T-helper 22 cell (primary cell): ENCODE results near the gene ACP1.
A peak's percentile ranks its signal among the peaks of the same experiment; 100 is the strongest.

Experiments used
- DNase-seq: peaks from one replicate; pipeline ENCODE4 v3.0.0-alpha.2; 2020; ENCODE audit warnings: low read depth

ACP1 gene

DNA sequence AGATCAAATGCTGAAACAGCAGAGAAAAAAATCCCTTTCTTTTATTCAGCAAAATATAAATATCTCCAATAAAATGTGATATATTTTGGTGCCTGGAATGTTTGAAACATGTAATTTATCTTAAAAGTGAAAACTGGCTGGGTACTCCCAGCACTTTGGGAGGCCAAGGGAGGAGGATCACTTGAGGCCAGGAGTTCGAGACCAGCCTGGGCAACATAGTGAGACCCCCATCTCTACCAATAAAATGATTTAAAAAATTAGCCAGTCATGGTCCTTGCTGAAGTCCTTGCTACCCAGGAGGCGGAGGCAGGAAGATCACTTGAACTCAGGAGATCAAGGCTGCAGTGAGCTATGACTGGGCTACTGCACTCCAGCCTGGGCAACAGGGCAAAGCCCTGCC is 9.6 kb upstream of the ACP1 start:
- DNase-seq: no peak

DNA sequence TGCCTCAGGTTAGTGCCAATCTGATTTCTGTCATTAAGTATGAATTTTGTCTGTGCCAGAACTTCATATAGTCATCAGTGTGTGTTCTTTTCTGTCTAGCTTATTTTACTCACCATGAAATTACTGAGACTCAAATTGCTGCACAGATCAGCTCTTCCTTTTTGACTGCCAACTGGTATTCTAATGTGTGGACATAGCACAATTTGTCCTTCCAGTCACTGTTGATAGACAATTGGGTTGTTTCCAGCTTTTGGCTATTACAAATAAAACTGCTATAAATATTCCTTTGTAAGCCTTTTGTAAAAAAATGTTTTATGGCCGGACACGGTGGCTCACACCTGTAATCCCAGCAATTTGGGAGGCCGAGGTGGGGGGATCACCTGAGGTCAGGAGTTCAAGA is 8.7 kb upstream of the ACP1 start:
- no peak for DNase-seq

DNA sequence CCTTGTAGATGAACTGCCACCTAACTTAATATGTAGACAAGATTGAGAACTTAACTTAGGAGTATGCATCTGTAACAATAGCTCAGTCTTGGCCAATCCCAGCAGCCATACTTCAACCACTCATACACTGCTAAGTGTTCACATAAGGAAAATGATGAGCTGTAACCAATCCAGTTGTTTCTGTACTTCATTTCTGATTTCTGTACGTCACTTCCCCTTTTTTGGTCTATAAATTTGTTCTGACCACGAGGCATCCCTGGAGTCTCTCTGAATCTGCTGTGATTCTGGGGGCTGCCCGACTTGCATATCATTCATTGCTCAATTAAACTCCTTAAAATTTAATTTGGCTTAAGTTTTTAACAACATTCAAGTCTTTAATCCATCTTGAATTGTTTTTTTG is 7.3 kb upstream of the ACP1 start:
- DNase-seq: no peak

DNA sequence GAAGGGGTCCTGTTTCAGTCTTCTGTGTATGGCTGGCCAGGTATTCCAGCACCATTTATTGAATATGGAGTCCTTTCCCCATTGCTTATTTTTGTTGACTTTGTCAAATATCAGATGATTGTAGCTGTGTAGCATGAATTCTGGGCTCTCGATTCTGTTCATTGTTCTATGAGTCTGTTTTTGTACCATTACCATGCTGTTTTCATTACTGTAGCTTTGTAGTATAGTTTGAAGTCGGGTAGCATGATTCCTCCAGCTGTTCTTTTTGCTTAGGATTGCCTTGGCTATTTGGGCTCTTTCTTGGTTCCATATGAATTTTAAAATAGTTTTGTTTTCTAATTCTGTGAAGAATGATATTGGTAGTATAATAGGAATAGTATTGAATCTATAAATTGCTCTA is 6.9 kb upstream of the ACP1 start:
- no peak for DNase-seq

DNA sequence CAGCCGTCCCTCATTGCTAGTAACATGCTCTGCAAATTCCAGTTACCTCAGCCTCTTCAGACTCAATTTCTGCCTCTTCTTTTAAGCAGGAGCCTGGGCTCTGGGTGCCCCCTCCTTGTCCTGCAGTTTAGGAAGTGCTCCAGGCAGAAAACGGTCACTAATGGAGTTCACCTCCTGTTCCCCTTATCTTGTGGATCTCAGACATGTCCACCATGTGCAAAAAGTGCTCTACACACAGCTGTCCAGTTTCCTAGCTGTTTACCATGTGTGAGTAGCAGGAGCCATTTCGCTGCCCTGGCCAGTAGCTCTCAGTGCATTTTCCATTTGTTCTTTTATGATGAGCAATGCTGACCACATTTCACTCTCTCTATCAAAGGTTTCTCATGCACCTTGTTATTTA is 5.8 kb upstream of the ACP1 start:
- no peak for DNase-seq

DNA sequence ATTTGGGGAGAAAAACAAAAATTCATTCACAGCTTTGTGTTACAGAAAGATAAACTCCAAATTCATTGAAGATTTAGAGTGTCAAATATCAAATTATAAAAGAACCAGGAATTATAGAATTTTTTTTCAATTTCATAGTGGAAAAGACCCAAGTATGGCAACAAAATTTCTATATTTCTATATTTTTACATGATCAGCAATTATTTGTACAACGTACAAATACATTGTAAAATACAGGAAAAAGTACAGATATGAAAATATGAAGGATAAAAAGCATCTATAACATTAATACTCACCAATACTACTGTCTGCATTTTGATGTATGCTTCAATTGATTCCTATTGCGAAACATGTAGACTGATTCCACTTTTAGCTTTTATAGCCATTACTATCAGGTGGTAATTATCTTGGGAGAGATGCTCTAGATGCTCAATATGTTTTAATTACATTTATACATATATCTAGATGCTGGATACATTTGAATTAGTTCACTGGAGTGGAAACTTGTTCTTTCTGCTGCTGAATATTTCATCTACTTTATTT is 4.9 kb upstream of the ACP1 start:
- no peak for DNase-seq

DNA sequence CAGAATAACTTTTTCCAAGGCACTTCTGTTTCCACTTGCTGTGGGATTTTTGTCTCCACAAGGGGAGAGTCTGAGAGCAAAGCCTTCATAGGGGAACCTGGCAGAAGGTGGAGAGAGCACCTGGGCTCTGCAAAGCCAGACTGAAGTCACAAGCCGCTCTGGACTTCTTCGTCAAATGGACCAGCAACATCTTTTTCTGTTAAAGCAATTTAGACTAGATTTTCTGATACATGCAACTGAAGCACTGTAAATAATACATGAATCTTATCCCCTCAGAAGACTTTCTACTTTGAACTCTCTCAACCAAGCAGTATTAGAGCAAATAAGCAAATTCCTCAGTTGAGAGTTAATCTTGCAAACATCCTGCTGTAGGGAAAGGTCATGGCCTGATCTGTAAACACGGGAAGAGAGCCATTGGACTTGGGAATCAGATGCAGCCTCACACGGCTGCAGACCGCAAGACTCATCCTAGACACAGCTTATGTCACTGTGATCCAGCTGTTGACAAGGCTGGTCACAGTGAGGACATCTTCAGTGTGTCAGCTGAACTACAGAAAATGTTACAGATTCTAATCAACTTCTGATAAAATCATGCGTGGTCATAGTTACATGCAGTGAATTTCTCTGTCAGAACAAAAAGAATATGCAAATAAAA is 4.1 kb upstream of the ACP1 start:
- DNase-seq: no peak

DNA sequence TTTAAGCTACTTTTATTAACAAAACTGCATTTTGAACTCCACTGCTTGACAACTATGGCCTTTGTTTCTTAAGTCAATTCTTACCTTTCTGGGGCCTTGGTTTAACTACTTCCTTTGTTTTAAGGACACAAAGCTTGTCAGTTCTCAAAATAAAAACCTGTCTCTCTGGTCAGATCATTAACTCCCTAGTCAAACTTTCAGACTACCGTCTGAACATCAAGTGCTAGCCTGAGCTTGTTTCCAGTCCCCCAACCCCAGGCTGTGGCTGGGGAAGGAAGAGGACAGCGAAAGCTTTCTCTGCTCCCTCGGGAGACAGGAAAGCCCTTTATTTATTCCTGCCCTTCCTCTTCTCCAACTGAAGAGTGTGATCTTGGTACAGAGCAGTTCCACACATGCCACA is 2.6 kb upstream of the ACP1 start:
- DNase-seq: no peak

DNA sequence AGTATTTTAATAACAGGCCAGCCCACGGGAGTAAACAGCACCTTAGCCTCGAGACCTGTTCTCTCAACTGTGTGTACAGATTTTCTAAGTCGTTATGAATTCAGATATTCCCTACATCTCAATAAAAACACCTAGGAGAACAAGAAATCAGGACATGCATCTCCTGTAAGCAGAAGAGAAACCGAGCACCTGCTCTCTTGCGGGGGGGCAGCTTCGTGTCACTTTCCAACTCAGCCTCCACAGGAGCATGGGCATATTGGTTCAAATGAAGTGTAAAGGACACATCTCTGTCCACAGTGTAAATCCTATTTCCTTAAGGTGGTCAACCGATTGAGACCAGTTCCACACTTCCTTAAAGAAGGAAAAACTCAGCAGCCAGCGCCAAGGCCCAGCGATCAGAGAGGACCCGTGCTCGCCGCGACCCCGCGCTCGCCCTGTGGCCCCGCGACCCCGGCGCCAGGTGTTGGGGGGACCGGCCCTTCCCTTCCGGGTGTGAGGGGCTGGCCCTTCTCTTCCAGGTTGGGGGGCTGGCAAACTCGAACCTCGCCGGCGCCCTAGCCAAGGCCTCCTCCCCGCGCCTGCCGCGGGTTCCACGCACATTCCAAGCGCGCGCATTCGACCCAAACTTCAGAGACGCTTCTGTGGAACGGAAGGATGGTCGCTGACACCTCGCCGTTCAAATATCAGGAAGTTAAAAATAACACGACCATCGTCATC is 1.6 kb upstream of the ACP1 start:
- DNase-seq: no peak

DNA sequence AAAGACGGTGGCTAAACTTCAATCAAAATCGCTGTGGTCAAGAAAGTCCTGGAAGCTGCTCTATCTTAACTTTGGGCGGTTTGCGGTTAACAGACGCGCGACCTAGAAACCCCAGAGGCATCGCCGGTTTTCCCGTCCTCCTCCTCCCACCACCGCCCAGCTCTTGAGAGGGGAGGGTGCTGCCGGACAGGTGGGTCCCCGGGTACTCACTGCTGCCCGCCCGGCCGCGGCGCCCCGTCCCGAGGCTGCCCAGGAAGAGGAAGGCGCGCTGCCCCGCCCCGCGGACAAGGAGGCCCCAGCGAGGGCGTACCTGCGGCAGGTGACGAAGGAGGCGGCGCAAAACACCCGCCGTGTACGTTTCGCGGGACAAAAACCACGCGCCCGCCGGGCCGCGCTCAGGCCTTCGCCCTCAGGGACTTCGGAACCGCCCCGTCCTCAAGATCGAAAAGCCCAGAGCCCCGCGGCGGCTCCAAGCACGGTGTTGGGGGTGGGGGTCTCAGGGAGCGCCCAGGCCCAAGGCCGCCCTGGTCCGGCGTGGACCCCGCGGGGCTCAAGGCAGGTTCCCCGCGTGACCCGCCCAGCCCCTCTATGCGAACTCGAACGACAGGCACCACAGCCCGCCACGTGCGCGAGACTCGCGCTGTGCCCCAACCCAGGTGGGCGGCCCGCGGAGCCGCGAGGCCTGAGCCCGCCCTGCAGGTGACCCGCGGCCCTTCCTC is 814 bp upstream of the ACP1 start, which contains the start of gene SH3YL1:
Gene SH3YL1, minus strand, starts transcription at position 259 of the 719 bp plus-strand sequence. Its CDS starts 48 bp downstream, at position 211.
- DNase-seq: peak; percentile 47

DNA sequence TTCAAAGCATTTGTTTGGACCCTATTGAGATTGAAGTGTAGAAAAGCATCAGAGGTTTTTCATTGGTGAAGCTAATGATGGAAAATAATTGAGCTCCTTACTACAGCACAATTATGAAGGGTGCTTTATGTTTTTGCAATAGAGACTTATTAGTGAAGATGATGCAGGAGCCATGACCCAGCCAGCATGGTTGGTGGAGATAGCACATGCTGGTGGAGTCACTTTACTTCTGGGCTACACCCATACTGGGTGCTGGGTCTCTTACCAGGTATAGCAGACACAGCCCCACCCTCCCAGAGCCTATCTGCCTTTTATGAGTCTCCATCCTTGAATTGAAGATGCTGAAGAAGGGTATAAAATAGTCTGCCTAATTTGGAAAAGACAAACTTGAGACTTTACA is 3.6 kb downstream of the ACP1 start:
- no peak for DNase-seq

DNA sequence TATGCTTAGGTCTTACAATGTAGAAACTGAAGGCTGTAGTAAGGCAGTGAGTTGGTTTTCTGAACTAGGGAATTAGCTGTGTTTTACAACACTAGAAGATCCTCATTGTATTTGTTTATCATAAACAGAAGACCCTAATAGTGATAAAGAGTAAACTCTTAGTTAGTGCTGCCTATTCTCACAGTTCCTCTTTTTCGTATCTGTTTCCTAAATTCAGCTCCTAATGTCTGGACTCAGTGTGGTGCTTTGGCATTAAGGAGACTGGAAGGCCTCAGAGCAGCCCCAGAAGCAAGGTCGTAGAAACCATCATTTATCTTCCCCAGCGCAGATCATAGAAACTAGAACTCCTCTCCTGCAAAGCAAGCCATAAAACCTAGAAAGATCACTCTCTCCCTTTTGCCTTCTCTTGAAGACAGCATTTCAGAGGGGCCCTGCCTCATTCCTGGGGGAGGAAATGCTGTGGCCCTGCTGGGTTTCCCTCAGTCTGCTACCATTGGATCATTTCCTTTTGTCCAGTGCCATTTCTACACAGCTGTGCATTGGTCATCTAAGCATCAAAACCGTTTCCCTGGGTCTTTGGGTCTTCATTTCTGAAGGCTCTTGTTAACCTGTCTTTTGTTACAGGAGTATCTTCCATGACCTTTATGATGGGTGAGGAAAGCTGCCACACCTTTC is 4.7 kb downstream of the ACP1 start:
- no peak for DNase-seq

DNA sequence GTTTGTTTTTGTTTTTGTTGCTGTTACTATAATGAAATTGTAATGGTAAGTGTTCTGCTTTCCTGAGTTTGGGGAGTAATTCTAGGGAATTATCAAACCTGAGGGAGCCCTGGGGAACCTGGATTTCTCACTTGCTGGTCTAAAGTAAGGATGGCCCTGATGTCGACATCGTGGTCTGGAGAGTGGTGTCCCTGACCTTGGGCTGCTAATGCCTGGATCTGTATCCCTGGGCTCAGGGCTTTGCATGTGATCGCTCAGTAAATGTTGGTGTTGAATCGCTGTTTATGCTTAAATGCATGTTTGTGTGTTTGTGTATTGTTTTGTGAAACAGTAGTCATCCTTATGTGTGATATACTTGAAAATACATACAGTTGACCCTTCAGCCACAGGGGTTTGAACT is 6.1 kb downstream of the ACP1 start:
- no peak for DNase-seq

DNA sequence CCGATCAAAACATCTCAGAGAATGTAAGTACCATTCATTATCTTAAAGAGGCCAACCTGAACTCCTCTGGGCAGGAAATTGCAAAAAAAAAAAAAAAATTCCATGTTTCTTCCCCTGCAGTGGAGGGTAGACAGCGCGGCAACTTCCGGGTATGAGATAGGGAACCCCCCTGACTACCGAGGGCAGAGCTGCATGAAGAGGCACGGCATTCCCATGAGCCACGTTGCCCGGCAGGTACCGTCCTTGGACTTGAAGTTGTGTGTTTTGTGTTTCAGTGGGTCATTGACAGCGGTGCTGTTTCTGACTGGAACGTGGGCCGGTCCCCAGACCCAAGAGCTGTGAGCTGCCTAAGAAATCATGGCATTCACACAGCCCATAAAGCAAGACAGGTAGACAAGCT is 7.2 kb downstream of the ACP1 start:
- no peak for DNase-seq

DNA sequence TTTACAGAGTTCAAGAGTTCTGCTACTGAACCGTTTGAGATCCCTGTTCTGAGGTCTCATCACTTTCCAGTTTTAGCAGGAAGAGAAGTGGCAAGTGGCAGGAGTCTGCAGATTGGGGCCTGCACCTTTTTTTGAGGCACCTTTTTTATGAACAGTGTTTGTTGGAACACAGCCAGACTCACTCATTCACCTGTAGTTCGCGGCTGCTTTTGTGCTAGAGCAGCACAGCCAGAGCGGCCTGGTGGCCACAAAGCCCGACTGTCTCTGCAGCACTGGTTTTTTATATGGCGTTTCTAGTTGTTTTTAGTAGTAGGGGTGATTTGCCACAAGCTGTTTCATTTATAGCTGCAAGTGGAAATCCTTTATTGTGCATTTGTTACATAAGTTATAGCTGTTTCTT is 8.6 kb downstream of the ACP1 start:
- DNase-seq: no peak

DNA sequence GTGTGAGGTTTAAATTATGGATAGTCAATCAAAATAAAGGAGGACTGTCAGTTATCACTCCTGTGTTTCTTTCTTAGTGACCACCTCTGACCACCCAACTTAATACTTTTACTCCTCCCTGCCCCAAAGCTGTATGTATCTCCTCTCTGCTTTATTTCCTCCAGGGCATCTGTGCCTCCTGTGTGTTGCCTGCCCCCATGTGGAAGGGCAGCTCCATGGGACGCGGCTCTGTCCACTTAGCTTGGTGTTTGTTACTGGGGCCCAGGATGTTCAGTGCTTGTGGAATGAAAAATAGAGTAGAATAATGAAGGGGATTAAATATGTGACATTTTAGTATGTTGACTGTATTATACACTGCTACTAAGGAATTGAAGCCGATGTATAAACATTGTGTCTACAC is 9.8 kb downstream of the ACP1 start:
- DNase-seq: no peak

DNA sequence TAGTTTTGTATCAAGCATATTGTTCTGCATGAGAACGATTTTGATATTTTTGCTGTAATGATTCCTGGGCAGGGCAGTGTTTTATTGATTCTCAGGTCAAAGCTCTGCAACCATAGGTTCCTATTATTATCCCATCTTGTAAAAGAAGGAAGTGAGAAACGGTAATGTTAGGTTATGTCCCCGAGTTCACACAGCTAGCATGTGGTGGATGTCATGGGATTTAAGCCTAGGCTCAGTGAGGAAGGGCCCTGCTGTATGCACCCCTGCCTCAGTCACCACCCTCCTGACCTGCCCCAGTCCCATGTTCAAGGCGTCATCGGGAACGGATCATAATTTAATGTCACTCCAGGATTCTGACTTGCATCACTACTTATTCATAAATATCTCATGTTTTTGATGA is 10.7 kb downstream of the ACP1 start:
- no peak for DNase-seq

DNA sequence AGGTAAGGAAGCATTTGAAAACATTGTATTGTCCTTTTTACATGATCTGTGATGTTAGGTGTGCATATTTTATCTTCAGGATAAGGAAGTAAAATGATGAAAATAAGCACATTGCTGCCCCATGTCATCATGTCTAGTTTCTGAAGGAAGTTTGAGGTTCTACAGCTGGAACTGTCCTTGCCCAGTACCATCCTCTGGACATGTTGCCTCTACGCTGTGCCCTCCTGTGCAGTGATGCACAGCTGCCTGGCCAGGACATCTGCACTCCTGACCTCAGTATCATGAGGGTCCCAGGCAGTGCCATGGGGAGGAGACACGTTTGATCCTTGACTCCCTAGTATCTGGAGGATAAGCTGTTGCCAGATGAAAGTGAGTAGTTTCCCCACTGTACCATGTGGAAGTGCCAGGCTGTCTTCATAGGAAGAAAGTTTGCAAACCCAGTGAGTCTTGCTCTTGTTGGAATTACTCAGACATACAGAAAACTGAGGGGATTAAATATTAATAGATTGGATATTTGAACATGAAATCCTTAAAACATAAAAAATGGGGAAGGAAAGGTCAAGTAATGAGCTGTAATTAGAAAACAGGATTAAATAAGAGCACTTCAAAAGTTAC is 13.7 kb downstream of the ACP1 start:
- no peak for DNase-seq

DNA sequence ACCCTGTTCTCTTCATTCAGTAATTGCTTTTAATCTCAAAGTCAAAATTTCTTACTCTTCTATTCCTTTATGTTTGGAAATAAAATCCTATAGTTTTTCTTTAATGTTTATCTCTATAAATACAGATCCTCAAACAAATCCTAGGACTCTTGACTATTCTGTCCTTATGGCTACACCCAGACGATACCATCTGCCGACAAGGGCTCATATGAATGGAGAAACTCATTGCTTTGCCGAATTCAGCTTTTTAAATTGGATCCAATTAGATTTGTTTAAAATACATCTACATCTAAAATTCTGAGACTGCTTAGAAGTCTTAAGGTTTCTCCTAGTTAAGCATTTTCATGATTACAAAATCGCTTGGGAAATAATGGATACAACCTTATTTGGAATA is 14.2 kb downstream of the ACP1 start:
- no peak for DNase-seq

DNA sequence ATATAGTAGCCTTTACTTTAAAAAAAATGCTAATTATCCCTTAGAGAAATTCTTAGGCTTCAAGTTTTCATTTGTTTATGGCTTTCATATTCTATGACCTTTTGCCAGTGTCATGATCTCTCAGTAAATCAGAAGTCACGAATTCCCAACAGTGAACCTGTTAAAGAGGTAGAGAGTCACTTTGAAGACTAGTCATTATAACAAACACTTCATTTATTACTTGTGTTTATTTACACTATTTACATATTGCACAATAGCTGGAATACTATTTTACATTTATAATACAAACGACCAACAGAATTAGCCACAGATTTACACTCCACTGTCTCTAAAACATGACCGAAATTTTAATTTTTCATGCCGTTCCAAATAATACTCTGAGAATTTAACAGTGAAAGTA is 14.6 kb downstream of the ACP1 start:
- DNase-seq: no peak

DNA sequence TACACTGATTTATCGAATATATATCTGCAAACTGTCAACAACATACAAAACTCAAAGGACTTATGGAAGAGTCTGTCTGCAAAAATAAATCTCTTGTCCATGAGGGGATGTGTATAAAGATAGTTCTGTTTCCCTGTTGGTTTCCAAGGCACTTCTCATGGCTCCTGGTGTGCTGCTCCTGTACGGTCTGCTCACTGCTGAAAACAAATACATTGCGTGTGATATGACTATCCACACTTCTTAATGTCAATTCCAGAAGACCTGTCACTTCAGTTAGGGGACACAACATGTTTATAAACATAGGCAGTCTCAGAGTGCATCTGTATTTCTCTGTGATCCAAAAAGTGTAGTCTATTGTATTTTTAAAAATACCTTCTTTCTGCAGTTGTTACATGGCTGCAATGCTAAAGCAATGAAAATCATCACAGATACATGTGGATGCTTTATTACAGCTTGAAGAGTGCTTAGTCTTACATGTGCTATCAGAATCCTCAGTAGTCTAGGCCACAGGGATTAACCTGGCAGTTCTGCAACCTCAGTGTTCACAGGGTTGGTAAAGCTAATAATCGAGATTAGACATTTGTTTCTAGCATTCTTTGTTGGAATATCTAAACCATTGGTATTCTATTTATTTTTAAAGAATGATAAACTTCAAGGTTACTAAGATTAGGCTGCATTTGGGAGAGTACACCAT is 15.4 kb downstream of the ACP1 start:
- DNase-seq: no peak
